ENCODE data around the gene PDPN.

PDPN gene

GRCh38 chr1:13623021-13623637 is 39.5 kb downstream of the PDPN start:
- no peak overlapping the region for H3K4me3 ChIP-seq (ENCODE audit: low read depth, low read length)
- peak; percentile 14 for DNase-seq (ENCODE audit: low read depth)
- no peak for TF ChIP-seq CTCF (conservative IDR thresholded peaks at IDR 0.05; ENCODE audit: low read depth, low read length)

GRCh38 chr1:13624526-13624925 is 40.9 kb downstream of the PDPN start:
- no peak overlapping the region for H3K4me3 ChIP-seq (ENCODE audit: low read depth, low read length)
- no peak for TF ChIP-seq CTCF (conservative IDR thresholded peaks at IDR 0.05; ENCODE audit: low read depth, low read length)
- DNase-seq (ENCODE audit: low read depth) = no peak

DNA sequence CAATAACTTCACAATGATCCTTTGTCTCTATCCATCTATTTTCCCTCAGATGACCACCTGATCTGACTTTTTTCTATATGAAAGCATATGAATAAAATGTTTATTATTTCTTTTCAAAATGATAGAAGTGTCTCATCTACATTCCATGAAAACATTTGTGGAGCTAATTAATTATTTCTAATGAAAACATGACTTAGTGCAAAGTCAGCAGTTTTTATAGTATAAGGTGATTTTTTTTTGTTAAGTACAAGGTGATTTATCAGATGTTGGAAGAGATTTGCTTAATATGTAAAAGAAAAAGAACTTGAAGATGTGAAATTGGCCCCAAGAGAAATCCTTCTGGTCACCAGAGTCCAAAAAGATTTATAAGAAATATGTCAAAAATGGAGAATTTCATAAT is 43.5 kb downstream of the PDPN start:
- H3K4me3 ChIP-seq (ENCODE audit: low read depth, low read length) = no peak overlapping the region
- DNase-seq (ENCODE audit: low read depth) = no peak
- TF ChIP-seq CTCF (conservative IDR thresholded peaks at IDR 0.05; ENCODE audit: low read depth, low read length) = no peak

DNA sequence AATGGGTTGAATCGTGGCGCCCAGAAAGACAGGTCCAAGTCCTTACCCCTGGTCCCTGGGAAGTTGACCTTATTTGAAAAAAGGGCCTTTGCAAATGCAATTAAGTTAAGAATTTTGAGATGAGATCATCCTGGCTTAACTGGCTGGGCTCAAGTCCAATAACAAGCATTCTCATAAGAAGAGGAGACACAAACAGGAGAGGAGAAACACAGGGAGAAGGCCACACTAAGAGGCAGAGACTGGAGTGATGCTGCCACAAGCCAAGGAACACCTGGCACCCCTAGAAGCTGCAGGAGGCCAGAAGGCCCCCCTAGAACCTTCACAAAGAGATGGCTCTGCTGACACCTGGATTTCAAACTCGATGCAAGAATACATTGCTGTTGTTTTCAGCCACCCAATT is 44.6 kb downstream of the PDPN start:
- TF ChIP-seq CTCF (conservative IDR thresholded peaks at IDR 0.05; ENCODE audit: low read depth, low read length) = no peak
- no peak overlapping the region for H3K4me3 ChIP-seq (ENCODE audit: low read depth, low read length)
- peak; percentile 13 for DNase-seq (ENCODE audit: low read depth)

GRCh38 chr1:13628711-13629110 is 45.1 kb downstream of the PDPN start:
- no peak for DNase-seq (ENCODE audit: low read depth)
- no peak for TF ChIP-seq CTCF (conservative IDR thresholded peaks at IDR 0.05; ENCODE audit: low read depth, low read length)

DNA sequence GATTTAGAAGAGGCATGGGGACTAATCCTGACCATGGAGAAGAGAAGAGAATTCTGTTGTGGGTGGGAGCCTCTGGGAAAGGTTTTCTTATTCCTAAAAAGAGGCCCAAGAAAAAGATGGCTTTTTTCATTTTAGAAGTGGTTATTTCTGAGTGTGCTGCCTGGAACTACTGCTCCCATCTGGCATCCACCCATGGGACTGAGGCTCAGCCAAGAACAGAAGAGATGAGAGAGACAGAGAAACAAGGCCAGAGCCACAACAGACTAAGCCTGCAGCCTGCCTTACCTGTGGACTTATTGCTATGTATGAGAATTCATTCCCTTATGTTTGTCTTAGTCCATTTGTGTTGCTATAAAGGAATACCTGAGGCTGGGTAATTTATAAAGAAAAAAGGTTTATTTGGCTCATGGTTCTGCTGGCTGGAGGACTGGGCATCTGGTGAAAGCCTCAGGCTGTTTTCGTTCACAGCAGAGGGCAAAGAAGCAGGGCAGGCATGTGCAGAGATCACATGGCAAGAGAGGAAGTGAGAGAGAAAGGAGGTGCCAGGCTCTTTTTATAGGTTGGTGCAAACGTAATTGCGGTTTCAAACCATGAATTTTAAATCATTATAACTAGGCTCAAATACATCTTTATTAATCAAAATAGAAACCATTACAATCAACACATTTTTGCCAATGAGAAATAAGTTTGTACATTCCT is 58.8 kb downstream of the PDPN start:
- no peak overlapping the region for H3K4me3 ChIP-seq (ENCODE audit: low read depth, low read length)
- no peak for DNase-seq (ENCODE audit: low read depth)
- no peak for TF ChIP-seq CTCF (conservative IDR thresholded peaks at IDR 0.05; ENCODE audit: low read depth, low read length)

More at GRCh38 chr1:13628711-13629110, 45.1 kb downstream of the PDPN start:
- H3K4me3 ChIP-seq (ENCODE audit: low read depth, low read length) = no peak overlapping the region

DNA sequence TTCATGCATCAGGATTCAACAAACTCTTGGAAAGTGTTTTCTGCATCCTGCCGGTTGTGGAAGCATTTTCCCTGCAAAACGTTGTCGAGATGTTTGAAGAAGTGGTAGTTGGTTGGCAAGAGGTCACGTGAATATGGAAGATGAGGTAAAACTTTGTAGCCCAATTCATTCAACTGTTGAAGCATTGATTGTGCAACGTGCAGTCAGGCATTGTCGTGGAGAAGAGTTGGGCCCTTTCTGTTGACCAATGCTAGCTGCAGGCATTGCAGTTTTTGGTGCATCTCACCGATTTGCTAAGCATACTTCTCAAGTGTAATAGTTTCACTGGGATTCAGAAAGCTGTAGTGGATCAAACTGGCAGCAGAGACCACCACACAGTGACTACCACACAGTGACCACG is 59.4 kb downstream of the PDPN start:
- TF ChIP-seq CTCF (conservative IDR thresholded peaks at IDR 0.05; ENCODE audit: low read depth, low read length) = no peak
- no peak overlapping the region for H3K4me3 ChIP-seq (ENCODE audit: low read depth, low read length)
- no peak for DNase-seq (ENCODE audit: low read depth)

Measured in choroid plexus epithelial cell (primary cell).